ENCODE results near the gene PEX11G.

DNA sequence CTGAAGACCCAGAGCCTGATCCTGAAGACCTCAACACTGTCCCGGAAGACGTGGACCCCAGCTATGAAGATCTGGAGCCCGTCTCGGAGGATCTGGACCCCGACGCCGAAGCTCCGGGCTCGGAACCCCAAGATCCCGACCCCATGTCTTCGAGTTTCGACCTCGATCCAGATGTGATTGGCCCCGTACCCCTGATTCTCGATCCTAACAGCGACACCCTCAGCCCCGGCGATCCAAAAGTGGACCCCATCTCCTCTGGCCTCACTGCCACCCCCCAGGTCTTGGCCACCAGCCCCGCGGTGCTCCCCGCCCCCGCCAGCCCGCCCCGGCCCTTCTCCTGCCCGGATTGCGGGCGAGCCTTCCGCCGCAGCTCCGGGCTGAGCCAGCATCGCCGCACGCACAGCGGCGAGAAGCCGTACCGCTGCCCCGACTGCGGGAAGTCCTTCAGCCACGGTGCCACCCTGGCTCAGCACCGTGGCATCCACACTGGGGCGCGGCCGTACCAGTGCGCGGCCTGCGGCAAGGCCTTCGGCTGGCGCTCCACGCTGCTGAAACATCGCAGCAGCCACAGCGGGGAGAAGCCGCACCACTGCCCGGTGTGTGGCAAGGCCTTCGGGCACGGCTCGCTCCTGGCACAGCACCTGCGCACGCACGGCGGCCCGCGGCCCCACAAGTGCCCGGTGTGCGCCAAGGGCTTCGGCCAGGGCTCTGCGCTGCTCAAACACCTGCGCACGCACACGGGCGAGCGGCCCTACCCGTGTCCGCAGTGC lies 30.7 kb upstream of the PEX11G start:
- TF ChIP-seq, protein P1, sequence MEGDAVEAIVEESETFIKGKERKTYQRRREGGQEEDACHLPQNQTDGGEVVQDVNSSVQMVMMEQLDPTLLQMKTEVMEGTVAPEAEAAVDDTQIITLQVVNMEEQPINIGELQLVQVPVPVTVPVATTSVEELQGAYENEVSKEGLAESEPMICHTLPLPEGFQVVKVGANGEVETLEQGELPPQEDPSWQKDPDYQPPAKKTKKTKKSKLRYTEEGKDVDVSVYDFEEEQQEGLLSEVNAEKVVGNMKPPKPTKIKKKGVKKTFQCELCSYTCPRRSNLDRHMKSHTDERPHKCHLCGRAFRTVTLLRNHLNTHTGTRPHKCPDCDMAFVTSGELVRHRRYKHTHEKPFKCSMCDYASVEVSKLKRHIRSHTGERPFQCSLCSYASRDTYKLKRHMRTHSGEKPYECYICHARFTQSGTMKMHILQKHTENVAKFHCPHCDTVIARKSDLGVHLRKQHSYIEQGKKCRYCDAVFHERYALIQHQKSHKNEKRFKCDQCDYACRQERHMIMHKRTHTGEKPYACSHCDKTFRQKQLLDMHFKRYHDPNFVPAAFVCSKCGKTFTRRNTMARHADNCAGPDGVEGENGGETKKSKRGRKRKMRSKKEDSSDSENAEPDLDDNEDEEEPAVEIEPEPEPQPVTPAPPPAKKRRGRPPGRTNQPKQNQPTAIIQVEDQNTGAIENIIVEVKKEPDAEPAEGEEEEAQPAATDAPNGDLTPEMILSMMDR (IDR thresholded peaks at IDR 0.05; ENCODE audit: extremely low read depth in 1 of 2, insufficient read depth in 1 of 2, low read depth in 1 of 2, low read length in 2 of 2), result no peak
- TF ChIP-seq GATA2 (IDR thresholded peaks at IDR 0.05; ENCODE audit: insufficient read depth, insufficient read length, low read depth, low read length) (no peak), JUN (IDR thresholded peaks at IDR 0.05; ENCODE audit: borderline replicate concordance, insufficient read depth, insufficient read length, low read depth) (no peak)
